GM19395 (cell line): Measurements from ENCODE around the gene FAM13A.
"Not testable (repeated sequence)": the region's sequence is repeated elsewhere in the genome, so short reads cannot be mapped to it uniquely, and the experiment has no call there.

Experiments
- ATAC-seq: cut with Tn5 transposase; IDR thresholded peaks from one replicate; pipeline ENCODE4 v1.9.1; 2021; ENCODE audit warnings: mild to moderate bottlenecking, moderate library complexity; ENCODE audit not compliant: unreplicated experiment

The FAM13A gene

GRCh38 chr4:88964450-88964849 is 92.5 kb downstream of the FAM13A start:
- peak; percentile 68 for ATAC-seq

DNA sequence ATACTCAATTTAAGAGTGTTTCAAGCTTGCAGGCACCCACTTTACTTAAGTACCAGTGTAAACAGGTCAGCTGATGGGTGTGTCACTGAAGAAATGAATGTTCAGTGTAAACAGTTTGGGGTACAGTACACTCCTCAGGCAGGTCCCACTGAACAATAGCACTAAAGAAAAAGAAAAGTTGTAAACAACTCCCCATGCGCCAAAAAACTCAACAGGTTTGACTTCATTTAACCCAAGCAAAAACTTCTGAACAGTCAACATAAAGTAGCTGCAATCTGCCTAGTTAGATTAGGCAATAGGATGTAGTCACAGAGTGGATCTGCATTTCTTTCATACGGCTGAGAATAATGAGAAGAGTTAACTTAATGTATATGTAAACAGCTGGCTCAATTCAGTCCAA is 93.2 kb downstream of the FAM13A start:
- ATAC-seq: peak; percentile 16

GRCh38 chr4:88962396-88962795 is 94.6 kb downstream of the FAM13A start:
- ATAC-seq: no peak

DNA sequence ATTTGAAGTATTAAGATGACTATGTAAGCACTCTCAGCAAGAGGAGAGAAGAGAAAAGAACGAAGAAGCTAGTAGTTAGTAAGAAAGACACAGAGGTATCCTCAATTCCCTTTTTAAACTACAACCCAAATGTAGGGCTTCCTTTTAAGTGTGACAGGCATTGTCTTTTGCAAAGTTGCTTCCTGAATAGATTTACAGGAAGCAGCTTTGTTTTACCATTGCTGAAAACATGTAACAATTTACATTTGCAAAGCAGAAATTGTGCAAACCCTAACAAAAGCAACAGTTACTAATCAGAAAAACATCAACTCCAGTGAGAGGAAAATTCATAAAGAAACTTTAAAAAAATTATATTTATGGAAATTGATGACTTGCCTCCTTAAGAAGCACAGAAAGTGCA is 96.4 kb downstream of the FAM13A start:
- no peak for ATAC-seq

DNA sequence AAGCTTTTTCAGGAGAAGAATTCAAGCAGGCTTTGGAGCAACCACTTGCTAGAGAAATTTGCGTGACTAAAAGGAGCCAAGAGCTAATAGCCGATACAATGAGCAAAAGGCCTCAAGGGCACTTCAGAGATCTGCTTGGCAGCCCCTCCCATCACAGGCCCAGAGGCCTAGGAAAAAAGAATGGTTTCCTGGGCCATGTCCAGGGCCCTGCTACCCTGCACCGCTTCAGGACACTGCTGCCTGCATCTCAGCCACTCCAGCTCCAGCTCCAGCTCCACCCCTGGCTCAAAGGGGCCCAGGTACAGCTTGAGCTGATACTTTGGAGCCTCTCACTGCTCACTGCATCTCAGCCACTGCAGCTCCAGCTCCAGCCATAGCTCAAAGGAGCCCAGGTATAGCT is 98.9 kb downstream of the FAM13A start:
- ATAC-seq: no peak

- ATAC-seq: no peak
These were observed 99.4 kb downstream of the FAM13A start for GRCh38 chr4:88957570-88957969.

- ATAC-seq: no peak
These were observed 101.2 kb downstream of the FAM13A start for GRCh38 chr4:88955580-88956380.

GRCh38 chr4:88953400-88953799 is 103.6 kb downstream of the FAM13A start:
- peak; percentile 76 for ATAC-seq

DNA sequence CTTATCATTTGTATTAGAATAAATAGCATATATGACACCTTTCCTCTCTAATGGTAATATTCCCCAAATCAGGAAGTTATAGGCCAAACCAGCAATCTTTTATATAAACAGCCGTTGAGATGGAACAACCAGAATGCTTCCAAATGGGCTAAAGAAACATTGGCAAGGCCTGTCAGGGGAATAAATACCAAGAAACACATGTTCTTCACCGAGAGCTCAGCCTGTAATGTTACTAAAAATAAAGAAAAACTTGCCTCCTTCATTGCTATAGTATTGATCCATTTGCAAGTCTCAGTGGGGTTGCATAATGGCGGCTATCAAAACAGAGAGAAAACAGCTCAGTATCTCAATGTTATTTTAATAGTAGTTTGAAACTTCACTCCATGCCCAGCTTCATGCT is 104.9 kb downstream of the FAM13A start:
- no peak for ATAC-seq

GRCh38 chr4:88949605-88950004 is 107.4 kb downstream of the FAM13A start:
- no peak for ATAC-seq

- ATAC-seq: no peak
These were observed 116.5 kb downstream of the FAM13A start for GRCh38 chr4:88940506-88940905.

GRCh38 chr4:88939697-88940096 is 117.3 kb downstream of the FAM13A start:
- no peak for ATAC-seq

- no peak for ATAC-seq
These were observed 118.8 kb downstream of the FAM13A start for GRCh38 chr4:88938138-88938537.

DNA sequence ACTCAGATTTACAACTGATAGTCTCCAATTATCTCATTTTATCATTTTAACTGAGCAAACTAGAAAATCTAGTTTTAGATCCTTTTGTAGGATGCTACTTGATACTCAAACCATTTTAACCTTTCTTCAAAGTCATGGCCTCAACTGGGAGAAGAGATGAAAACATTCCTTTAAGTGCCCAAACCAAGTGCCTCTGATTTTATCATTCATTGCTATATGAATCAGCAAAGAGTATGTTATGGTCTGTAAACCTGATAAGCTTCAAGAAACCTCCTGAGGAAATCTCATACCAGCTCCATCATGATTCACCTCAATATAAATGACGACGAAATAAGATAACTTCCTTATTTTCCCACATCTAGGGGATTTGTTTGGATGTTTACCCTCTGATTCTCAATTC is 119.9 kb downstream of the FAM13A start:
- ATAC-seq: no peak

GRCh38 chr4:88933414-88934160 is 123.4 kb downstream of the FAM13A start:
- no peak for ATAC-seq

DNA sequence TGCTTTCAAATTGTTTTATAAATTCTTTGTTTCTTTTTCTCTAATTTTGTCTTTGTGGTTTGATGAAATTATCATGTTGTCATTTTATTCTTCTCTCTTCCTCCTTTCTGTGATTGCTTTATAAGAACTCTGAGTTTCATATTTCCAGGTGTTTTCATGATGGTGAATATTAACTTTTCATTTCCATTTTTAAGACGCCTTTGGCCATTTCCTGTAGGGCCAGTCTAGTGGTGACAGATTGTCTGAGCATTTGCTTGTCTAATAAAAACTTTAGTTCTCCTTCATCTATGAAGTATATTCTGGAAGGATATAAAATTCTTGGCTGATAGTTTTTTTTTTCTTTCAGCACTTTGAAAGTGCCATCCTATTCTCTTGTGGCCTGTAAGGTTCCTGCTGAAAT is 128.1 kb downstream of the FAM13A start:
- no peak for ATAC-seq

DNA sequence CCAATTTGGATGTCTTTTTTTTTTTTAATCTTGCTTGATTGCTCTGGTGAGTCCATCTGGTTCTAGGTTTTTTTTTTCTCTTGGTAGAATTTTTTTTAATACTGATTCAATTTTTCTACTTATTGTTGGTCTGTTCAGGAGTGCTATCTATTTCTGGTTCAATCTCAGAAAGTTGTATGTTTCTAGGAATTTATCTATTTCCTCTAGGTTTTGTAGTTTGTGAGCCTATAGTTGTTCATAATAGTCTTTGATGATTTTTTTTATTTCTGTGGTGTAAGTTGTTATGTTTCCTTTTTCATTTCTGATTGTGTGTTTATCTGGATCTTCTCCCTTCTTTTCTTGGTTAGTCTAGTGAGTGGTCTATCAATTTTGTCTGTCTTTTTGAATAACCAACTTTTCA is 129.6 kb downstream of the FAM13A start:
- no peak for ATAC-seq

- ATAC-seq: no peak
These were observed 137.9 kb downstream of the FAM13A start for GRCh38 chr4:88919056-88919455.

- not testable (repeated sequence) for ATAC-seq
These were observed 143.8 kb downstream of the FAM13A start for GRCh38 chr4:88913181-88913580.

- no peak for ATAC-seq
These were observed 145.5 kb downstream of the FAM13A start for GRCh38 chr4:88911246-88912212.

GRCh38 chr4:88910101-88910500 is 146.9 kb downstream of the FAM13A start:
- no peak for ATAC-seq
